HEK293 (cell line): ENCODE results near the gene ECE1.

Experiments
- CTCF ChIA-PET: fragments of 350-600 bp; formaldehyde crosslinking; extraction: SDS; loops from one replicate; lab custom pipeline; 2021; ENCODE audit warnings: antibody characterized with exemption; lab: Yijun Ruan, JAX
- POLR2A ChIA-PET: fragments of 300-600 bp; formaldehyde crosslinking; extraction: SDS; loops from one replicate; lab custom pipeline; 2020; ENCODE audit warnings: antibody characterized with exemption, inconsistent platforms; lab: Yijun Ruan, JAX
- H3K27ac ChIP-seq: fragments of 200-500 bp; sonication (Bioruptor generic); 2 replicates; pipeline ENCODE4 v1.5.1; 2014; ENCODE audit warnings: low read depth, low read length, control low read depth, inconsistent platforms; ENCODE audit errors: extremely low read depth
- H3K36me3 ChIP-seq, 2 experiments: fragments of 200-500 bp in 1 of 2; sonication (Bioruptor generic) in 1 of 2; 1 replicate in 1 of 2; 2 replicates in 1 of 2; pipeline ENCODE4 v1.5.1; 2014 to 2017; ENCODE audit warnings: inconsistent platforms in 2 of 2, low read length in 2 of 2; ENCODE audit not compliant: control insufficient read depth in 2 of 2, insufficient read depth in 1 of 2
- H3K4me1 ChIP-seq: fragments of 200-500 bp; sonication (Bioruptor generic); 2 replicates; pipeline ENCODE4 v1.5.1; 2014; ENCODE audit warnings: mild to moderate bottlenecking, low read length, inconsistent platforms; ENCODE audit not compliant: control insufficient read depth, insufficient read depth
- H3K4me3 ChIP-seq: 2 replicates; pipeline ENCODE4 v1.5.1; 2011; ENCODE audit warnings: low read depth, mild to moderate bottlenecking, control low read depth, low read length, moderate library complexity
- H3K9me3 ChIP-seq: fragments of 200-500 bp; sonication (Bioruptor generic); 2 replicates; pipeline ENCODE4 v1.5.1; 2014; ENCODE audit warnings: low read depth, low read length, inconsistent platforms; ENCODE audit not compliant: control insufficient read depth, insufficient read depth
- HOXC10 ChIP-seq: sonication (generic); formaldehyde crosslinking; IDR thresholded peaks from 2 replicates; pipeline ENCODE4 v1.8.1; 2023; ENCODE audit warnings: mild to moderate bottlenecking, missing genetic modification reagents
- KLF8 ChIP-seq: fragments of 450-650 bp; formaldehyde crosslinking; IDR thresholded peaks from 2 replicates; pipeline ENCODE4 v1.5.1; 2016; ENCODE audit warnings: missing biosample characterization, missing genetic modification characterization
- REST ChIP-seq: fragments of 450-650 bp; formaldehyde crosslinking; IDR thresholded peaks from 2 replicates; pipeline ENCODE4 v1.5.1; 2016; ENCODE audit warnings: missing biosample characterization, missing genetic modification characterization
- TCF7L2 ChIP-seq: IDR thresholded peaks from 2 replicates; pipeline ENCODE4 v1.6.1; 2011; ENCODE audit warnings: low read depth, mild to moderate bottlenecking, inconsistent platforms, low read length, moderate library complexity, borderline replicate concordance
- YY2 ChIP-seq: fragments of 450-650 bp; formaldehyde crosslinking; IDR thresholded peaks from 2 replicates; pipeline ENCODE4 v1.5.1; 2016; ENCODE audit warnings: missing biosample characterization, missing genetic modification characterization
- ZBTB17 ChIP-seq: fragments of 450-650 bp; formaldehyde crosslinking; IDR thresholded peaks from 2 replicates; pipeline ENCODE4 v1.5.1; 2016; ENCODE audit warnings: missing biosample characterization, missing genetic modification characterization
- ZFP3 ChIP-seq: fragments of 450-650 bp; formaldehyde crosslinking; IDR thresholded peaks from 2 replicates; pipeline ENCODE4 v1.5.1; 2016; ENCODE audit warnings: low read depth, missing biosample characterization, missing genetic modification characterization
- ZNF133 ChIP-seq: fragments of 450-650 bp; formaldehyde crosslinking; IDR thresholded peaks from 2 replicates; pipeline ENCODE4 v1.5.1; 2016; ENCODE audit warnings: missing biosample characterization, missing genetic modification characterization
- ZNF16 ChIP-seq: fragments of 450-650 bp; formaldehyde crosslinking; IDR thresholded peaks from 2 replicates; pipeline ENCODE4 v1.5.1; 2016; ENCODE audit warnings: low read depth, missing biosample characterization, missing genetic modification characterization
- ZNF175 ChIP-seq: fragments of 450-650 bp; formaldehyde crosslinking; IDR thresholded peaks from 2 replicates; pipeline ENCODE4 v1.5.1; 2016; ENCODE audit warnings: missing biosample characterization, missing genetic modification characterization
- ZNF184 ChIP-seq: fragments of 450-650 bp; IDR thresholded peaks from 2 replicates; pipeline ENCODE4 v1.5.1; 2018; ENCODE audit warnings: missing biosample characterization, mild to moderate bottlenecking, missing genetic modification characterization
- ZNF473 ChIP-seq: fragments of 450-650 bp; formaldehyde crosslinking; IDR thresholded peaks from 2 replicates; pipeline ENCODE4 v1.5.1; 2017; ENCODE audit warnings: missing biosample characterization, missing genetic modification characterization
- ZNF544 ChIP-seq: fragments of 450-650 bp; formaldehyde crosslinking; IDR thresholded peaks from 2 replicates; pipeline ENCODE4 v1.5.0; 2017; ENCODE audit warnings: missing biosample characterization, missing genetic modification characterization
- ZNF660 ChIP-seq: fragments of 450-650 bp; IDR thresholded peaks from 2 replicates; pipeline ENCODE4 v1.5.1; 2018; ENCODE audit warnings: missing biosample characterization, mild to moderate bottlenecking, missing genetic modification characterization
- ZNF670 ChIP-seq: fragments of 450-650 bp; formaldehyde crosslinking; IDR thresholded peaks from 2 replicates; pipeline ENCODE4 v1.5.1; 2016; ENCODE audit warnings: missing biosample characterization, missing genetic modification characterization, low read depth
- ZNF785 ChIP-seq: fragments of 450-650 bp; formaldehyde crosslinking; IDR thresholded peaks from 2 replicates; pipeline ENCODE4 v1.5.1; 2016; ENCODE audit warnings: missing biosample characterization, missing genetic modification characterization
- ZNF830 ChIP-seq: fragments of 450-650 bp; IDR thresholded peaks from 2 replicates; pipeline ENCODE4 v1.5.0; 2018; ENCODE audit warnings: missing biosample characterization, missing genetic modification characterization, low read depth, mild to moderate bottlenecking, moderate library complexity
- ZNF843 ChIP-seq: fragments of 450-650 bp; formaldehyde crosslinking; IDR thresholded peaks from 2 replicates; pipeline ENCODE4 v1.5.1; 2016; ENCODE audit warnings: missing biosample characterization, missing genetic modification characterization
- TF ChIP-seq, protein P1 (sequence below): fragments of 450-650 bp; formaldehyde crosslinking; IDR thresholded peaks from 2 replicates; pipeline ENCODE4 v1.5.0; 2017; ENCODE audit warnings: missing biosample characterization, missing genetic modification characterization, borderline replicate concordance
- TF ChIP-seq, protein P2 (sequence below): fragments of 450-650 bp; formaldehyde crosslinking; IDR thresholded peaks from 2 replicates; pipeline ENCODE4 v1.5.1; 2016; ENCODE audit warnings: missing biosample characterization, missing genetic modification characterization, low read depth

The ECE1 gene

GRCh38 chr1:21244986-21245687 is 45.1 kb downstream of the ECE1 start:
- POLR2A ChIA-PET: no interaction called here

GRCh38 chr1:21244154-21244553 is 46.1 kb downstream of the ECE1 start:
- Histone ChIP-seq H3K4me1 (no peaks in the 10 kb centered on the region), H3K4me3 (no peak overlapping the region), H3K27ac (no peak overlapping the region), H3K36me3 (peaks cover 7 to 62% of the 10 kb centered on the region in 2 experiments; a peak in 2 of 3 replicates), H3K9me3 (no peaks in the 10 kb centered on the region)
- ChIA-PET POLR2A (no interaction called here), CTCF (interaction anchor here (0.9 to 4.4 kb wide), 7 partner anchors 11 to 548 kb away, joined by 3 to 32 read pairs (median 8); no protein-coding TSS in a partner anchor)
- no peak for TF ChIP-seq ZNF133 (tag by site-specific recombination)
- no peak for TF ChIP-seq HOXC10 (CRISPR knock-in tag)
- no peak for TF ChIP-seq ZFP3 (tag by site-specific recombination)
- TF ChIP-seq ZNF175 (tag by site-specific recombination): no peak
- TF ChIP-seq TCF7L2: no peak

More at GRCh38 chr1:21244986-21245687, 45.1 kb downstream of the ECE1 start:
- H3K36me3 ChIP-seq: peaks cover 7 to 62% of the 10 kb centered on the region in 2 experiments; a peak in 2 of 3 replicates
- CTCF ChIA-PET: interaction anchor here (0.5 to 5.8 kb wide), 12 partner anchors 10 to 718 kb away, joined by 3 to 51 read pairs (median 3); no protein-coding TSS in a partner anchor
- no peak for TF ChIP-seq YY2 (tag by site-specific recombination)
- TF ChIP-seq ZBTB17: no peak
- TF ChIP-seq ZNF660 (tag by site-specific recombination): no peak
- TF ChIP-seq, all 188 proteins: peak for 0
- Histone ChIP-seq H3K27ac (no peak overlapping the region), H3K4me3 (no peak overlapping the region), H3K9me3 (no peaks in the 10 kb centered on the region), H3K4me1 (no peaks in the 10 kb centered on the region)

DNA sequence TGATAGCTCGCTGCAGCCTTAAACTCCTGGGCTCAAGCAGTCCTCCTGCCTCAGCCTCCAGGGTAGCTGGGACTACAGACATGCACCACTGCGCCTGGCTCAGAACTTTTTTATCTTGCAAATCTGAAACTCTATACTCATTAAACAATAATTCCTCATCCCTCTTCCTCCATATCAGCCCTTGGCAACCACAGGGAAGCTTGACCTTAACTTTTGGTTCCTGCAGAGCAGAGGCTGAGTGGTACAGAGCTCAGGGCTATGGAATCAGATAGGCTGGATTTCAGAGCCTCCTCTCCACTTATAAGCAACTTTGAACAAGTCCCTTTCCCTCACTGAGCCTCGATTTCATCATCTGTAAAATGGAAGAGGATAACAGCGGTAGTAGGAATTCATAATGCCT is 47.4 kb downstream of the ECE1 start:
- Histone ChIP-seq H3K27ac (no peak overlapping the region), H3K9me3 (no peaks in the 10 kb centered on the region), H3K4me1 (no peaks in the 10 kb centered on the region), H3K36me3 (peaks cover 7 to 69% of the 10 kb centered on the region in 2 experiments; a peak in 2 of 3 replicates), H3K4me3 (no peak overlapping the region)
- TF ChIP-seq YY2 (tag by site-specific recombination) (no peak), ZNF785 (tag by site-specific recombination) (no peak), ZNF830 (tag by site-specific recombination) (no peak), ZNF16 (tag by site-specific recombination) (no peak), REST (tag by site-specific recombination) (no peak), ZBTB17 (no peak), ZNF473 (tag by site-specific recombination) (no peak), KLF8 (tag by site-specific recombination) (no peak), ZNF184 (tag by site-specific recombination) (no peak), ZNF544 (tag by site-specific recombination) (no peak), ZNF843 (tag by site-specific recombination) (no peak), ZFP3 (tag by site-specific recombination) (no peak), ZNF670 (no peak)
- TF ChIP-seq, protein P1, sequence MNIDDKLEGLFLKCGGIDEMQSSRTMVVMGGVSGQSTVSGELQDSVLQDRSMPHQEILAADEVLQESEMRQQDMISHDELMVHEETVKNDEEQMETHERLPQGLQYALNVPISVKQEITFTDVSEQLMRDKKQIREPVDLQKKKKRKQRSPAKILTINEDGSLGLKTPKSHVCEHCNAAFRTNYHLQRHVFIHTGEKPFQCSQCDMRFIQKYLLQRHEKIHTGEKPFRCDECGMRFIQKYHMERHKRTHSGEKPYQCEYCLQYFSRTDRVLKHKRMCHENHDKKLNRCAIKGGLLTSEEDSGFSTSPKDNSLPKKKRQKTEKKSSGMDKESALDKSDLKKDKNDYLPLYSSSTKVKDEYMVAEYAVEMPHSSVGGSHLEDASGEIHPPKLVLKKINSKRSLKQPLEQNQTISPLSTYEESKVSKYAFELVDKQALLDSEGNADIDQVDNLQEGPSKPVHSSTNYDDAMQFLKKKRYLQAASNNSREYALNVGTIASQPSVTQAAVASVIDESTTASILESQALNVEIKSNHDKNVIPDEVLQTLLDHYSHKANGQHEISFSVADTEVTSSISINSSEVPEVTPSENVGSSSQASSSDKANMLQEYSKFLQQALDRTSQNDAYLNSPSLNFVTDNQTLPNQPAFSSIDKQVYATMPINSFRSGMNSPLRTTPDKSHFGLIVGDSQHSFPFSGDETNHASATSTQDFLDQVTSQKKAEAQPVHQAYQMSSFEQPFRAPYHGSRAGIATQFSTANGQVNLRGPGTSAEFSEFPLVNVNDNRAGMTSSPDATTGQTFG: no peak
- TF ChIP-seq, protein P2, sequence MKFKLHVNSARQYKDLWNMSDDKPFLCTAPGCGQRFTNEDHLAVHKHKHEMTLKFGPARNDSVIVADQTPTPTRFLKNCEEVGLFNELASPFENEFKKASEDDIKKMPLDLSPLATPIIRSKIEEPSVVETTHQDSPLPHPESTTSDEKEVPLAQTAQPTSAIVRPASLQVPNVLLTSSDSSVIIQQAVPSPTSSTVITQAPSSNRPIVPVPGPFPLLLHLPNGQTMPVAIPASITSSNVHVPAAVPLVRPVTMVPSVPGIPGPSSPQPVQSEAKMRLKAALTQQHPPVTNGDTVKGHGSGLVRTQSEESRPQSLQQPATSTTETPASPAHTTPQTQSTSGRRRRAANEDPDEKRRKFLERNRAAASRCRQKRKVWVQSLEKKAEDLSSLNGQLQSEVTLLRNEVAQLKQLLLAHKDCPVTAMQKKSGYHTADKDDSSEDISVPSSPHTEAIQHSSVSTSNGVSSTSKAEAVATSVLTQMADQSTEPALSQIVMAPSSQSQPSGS (tag by site-specific recombination): no peak
- POLR2A ChIA-PET: no interaction called here
- CTCF ChIA-PET: interaction anchor here (0.7 to 4.4 kb wide), 7 partner anchors 10 to 545 kb away, joined by 3 to 32 read pairs (median 5); no protein-coding TSS in a partner anchor
